Measurements from ENCODE around the gene SPRY1. TPM values are rescaled to one million over a fixed set of nuclear protein-coding genes. Genes with fewer than 3 reads are reported as not detected.

Gene SPRY1
- total and polyA plus RNA-seq, 2 of the 8 experiments (the other 6 are each of a cell fraction or from before 2014, with no cell fraction given), result 11.7 to 56.2 TPM

GRCh38 chr4:123348946-123349345 lies 47.6 kb upstream of the SPRY1 start (continued):
- TF ChIP-seq CHD7 (IDR thresholded peaks at IDR 0.05; ENCODE audit: insufficient replicate concordance, low read length), result no peak
